ENCODE data around the gene ELK4.

DNA sequence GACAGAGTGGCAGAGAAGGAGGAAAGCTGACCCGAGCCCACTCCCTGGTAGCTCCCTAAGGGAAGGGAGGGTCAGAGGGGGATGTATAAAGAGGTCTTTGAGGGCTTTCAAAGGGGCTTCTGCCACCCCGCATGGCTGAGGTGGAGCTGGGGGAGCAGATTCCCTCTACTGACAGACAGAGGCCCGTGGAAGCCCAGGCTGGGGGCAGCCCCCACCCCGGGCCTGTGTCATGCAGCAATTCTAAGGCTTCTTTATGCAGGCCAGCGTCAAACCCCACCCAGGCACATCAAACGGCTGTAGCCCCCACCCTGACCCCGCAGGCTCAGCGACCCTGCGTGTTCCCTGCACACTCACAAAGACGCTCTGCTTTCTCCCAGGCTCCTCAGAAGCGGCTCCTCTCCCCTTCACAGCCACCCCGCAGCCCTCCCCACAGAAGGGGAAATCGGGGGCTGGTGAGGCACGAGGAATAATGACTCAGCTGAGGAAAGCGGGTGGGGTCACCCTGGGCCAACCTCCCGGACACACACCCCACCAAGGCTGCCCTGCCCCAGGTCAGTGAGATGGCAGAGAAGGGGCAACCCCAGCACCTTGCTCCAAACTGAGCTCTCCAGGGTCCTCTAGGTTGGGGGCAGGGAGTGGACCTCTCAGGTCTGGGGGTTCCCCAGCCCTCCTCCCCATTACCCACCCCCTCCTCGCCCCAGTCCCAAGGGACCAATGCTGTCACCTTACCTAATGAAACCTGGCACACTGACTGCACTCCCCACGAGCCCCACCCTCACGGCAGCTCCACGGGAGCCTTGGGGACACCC, 37.7 kb upstream of the ELK4 start:
- TF ChIP-seq CTCF (IDR thresholded peaks at IDR 0.05) (no peak), EZH2 (IDR thresholded peaks at IDR 0.05) (no peak), EZH2phosphoT487 (IDR thresholded peaks at IDR 0.05) (no peak)
